Caco-2 (cell line): ENCODE data around the gene GPC1. TPM values are rescaled to one million over a fixed set of nuclear protein-coding genes. Genes with fewer than 3 reads are reported as not detected.

Source experiments
- BruUV-seq: library from RNA; stranded (reverse); fragments of 400-500 nt; replicated peaks from 2 replicates; lab custom pipeline; 2021; lab: Mats Ljungman, UMichigan
- CTCF ChIA-PET: fragments of 300-600 bp; sonication (Branson Sonifier 250); formaldehyde crosslinking; loops from one replicate; lab custom pipeline; 2022; ENCODE audit warnings: antibody characterized with exemption; lab: Charles Lee
- POLR2A ChIA-PET: fragments of 300-600 bp; sonication (Branson Sonifier 250); formaldehyde crosslinking; loops from one replicate; lab custom pipeline; 2022; ENCODE audit warnings: antibody characterized with exemption; lab: Charles Lee
- DNase-seq, 2 experiments: peaks; one replicate each; pipeline versions ENCODE4 v3.0.0 to v3.0.0-alpha.2; 2020 to 2022
- H3K27me3 ChIP-seq: replicated peaks from 2 replicates; pipeline ENCODE4 v1.6.0; 2011; ENCODE audit warnings: low read length; ENCODE audit not compliant: control insufficient read depth, insufficient read depth
- H3K36me3 ChIP-seq: 2 replicates; pipeline ENCODE4 v1.5.1; 2011; ENCODE audit warnings: low read length; ENCODE audit not compliant: control insufficient read depth, insufficient read depth
- H3K4me1 ChIP-seq: fragments of 250-450 bp; sonication (Bioruptor Pico); 2 replicates; pipeline ENCODE4 v1.5.1; 2020; ENCODE audit warnings: mild to moderate bottlenecking
- H3K4me3 ChIP-seq: 2 replicates; pipeline ENCODE4 v1.5.1; 2011; ENCODE audit warnings: low read depth, mild to moderate bottlenecking, control low read depth, low read length
- H3K9me3 ChIP-seq: fragments of 250-450 bp; sonication (Bioruptor Pico); 2 replicates; pipeline ENCODE4 v1.5.1; 2020; ENCODE audit warnings: mild to moderate bottlenecking, moderate library complexity
- H3K27ac Mint-ChIP-seq: one replicate; pipeline ENCODE4 v1.8.0; 2022; ENCODE audit warnings: mixed read lengths; ENCODE audit not compliant: unreplicated experiment
- H3K27me3 Mint-ChIP-seq: one replicate; pipeline ENCODE4 v1.8.0; 2022; ENCODE audit warnings: mixed read lengths; ENCODE audit not compliant: insufficient read depth, unreplicated experiment
- H3K36me3 Mint-ChIP-seq: one replicate; pipeline ENCODE4 v1.8.0; 2022; ENCODE audit warnings: mild to moderate bottlenecking, mixed read lengths; ENCODE audit not compliant: insufficient read depth, unreplicated experiment
- H3K4me1 Mint-ChIP-seq: one replicate; pipeline ENCODE4 v1.8.0; 2022; ENCODE audit warnings: low read depth, mixed read lengths; ENCODE audit not compliant: unreplicated experiment
- H3K4me3 Mint-ChIP-seq: one replicate; pipeline ENCODE4 v1.8.0; 2022; ENCODE audit warnings: mild to moderate bottlenecking, moderate library complexity, mixed read lengths; ENCODE audit not compliant: unreplicated experiment
- H3K9me3 Mint-ChIP-seq: one replicate; pipeline ENCODE4 v1.8.0; 2022; ENCODE audit warnings: mixed read lengths; ENCODE audit not compliant: unreplicated experiment
- intact Hi-C: fragments of 100-400 bp; cut with micrococcal nuclease; formaldehyde crosslinking; loops from one replicate; pipeline ENCODE4 v1.10.0; 2022; ENCODE audit not compliant: unreplicated experiment
- total RNA-seq: library from RNA; stranded (reverse); gene quantifications from 2 replicates; pipeline ENCODE4 v1.2.3, GENCODE V29; 2022
- TF ChIP-seq, protein P1 (sequence below), 2 experiments: fragments of 200-600 bp in 1 of 2; IDR thresholded peaks; 1 replicate in 1 of 2; 2 replicates in 1 of 2; pipeline versions ENCODE4 v1.5.1 to v1.8.0; 2011 to 2022; ENCODE audit warnings: antibody characterized with exemption in 1 of 2, control low read depth in 1 of 2, inconsistent platforms in 1 of 2, low read depth in 1 of 2, low read length in 1 of 2, mild to moderate bottlenecking in 1 of 2, moderate library complexity in 1 of 2; ENCODE audit not compliant: insufficient read depth in 1 of 2, severe bottlenecking in 1 of 2, unreplicated experiment in 1 of 2

Gene GPC1
- total RNA-seq, 1 experiment from 2014 or later = 45.2 TPM

DNA sequence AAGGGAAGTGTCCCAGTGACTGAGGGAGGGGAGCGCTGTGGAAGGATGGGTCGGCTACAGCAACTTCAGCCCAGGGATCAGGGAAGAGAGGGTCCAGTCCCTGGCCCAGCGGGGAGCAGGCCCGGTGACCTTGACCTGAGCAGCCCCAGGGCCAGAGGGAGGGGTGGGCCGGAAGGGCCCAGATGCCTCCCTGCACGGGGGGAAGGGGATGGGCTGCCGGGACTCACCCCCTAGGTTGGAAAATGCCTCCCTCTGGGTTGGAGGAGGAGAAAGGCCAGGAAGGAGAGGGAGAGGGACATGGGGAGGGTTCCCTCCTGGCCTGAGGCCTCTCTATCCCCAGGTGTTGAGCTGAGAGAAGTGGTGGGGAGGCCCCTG, 19.8 kb downstream of the GPC1 start:
- POLR2A ChIA-PET = no interaction called here
- H3K9me3 Mint-ChIP-seq = no peaks in the 10 kb centered on the region
- no peaks in the 10 kb centered on the region for H3K36me3 ChIP-seq
- no TSS peak for BruUV-seq
- no peaks in the 10 kb centered on the region for H3K27me3 Mint-ChIP-seq
- H3K27me3 ChIP-seq = no peaks in the 10 kb centered on the region
- no peaks in the 10 kb centered on the region for H3K9me3 ChIP-seq
- H3K4me3 Mint-ChIP-seq = peak overlapping the region; percentile 16
- TF ChIP-seq, protein P1, sequence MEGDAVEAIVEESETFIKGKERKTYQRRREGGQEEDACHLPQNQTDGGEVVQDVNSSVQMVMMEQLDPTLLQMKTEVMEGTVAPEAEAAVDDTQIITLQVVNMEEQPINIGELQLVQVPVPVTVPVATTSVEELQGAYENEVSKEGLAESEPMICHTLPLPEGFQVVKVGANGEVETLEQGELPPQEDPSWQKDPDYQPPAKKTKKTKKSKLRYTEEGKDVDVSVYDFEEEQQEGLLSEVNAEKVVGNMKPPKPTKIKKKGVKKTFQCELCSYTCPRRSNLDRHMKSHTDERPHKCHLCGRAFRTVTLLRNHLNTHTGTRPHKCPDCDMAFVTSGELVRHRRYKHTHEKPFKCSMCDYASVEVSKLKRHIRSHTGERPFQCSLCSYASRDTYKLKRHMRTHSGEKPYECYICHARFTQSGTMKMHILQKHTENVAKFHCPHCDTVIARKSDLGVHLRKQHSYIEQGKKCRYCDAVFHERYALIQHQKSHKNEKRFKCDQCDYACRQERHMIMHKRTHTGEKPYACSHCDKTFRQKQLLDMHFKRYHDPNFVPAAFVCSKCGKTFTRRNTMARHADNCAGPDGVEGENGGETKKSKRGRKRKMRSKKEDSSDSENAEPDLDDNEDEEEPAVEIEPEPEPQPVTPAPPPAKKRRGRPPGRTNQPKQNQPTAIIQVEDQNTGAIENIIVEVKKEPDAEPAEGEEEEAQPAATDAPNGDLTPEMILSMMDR (IDR thresholded peaks at IDR 0.05; ENCODE audit: insufficient read depth in 1 of 2, low read depth in 1 of 2, low read length in 1 of 2, severe bottlenecking in 1 of 2, unreplicated experiment in 1 of 2) = no peak
- H3K4me3 ChIP-seq = no peak overlapping the region
- no peak overlapping the region for H3K27ac Mint-ChIP-seq
- H3K4me1 Mint-ChIP-seq = no peaks in the 10 kb centered on the region
- intact Hi-C loops = no loop called here
- peaks cover 38% of the 10 kb centered on the region for H3K4me1 ChIP-seq
- CTCF ChIA-PET = no interaction called here
- DNase-seq = no peak
- H3K36me3 Mint-ChIP-seq = peaks cover 10% of the 10 kb centered on the region

DNA sequence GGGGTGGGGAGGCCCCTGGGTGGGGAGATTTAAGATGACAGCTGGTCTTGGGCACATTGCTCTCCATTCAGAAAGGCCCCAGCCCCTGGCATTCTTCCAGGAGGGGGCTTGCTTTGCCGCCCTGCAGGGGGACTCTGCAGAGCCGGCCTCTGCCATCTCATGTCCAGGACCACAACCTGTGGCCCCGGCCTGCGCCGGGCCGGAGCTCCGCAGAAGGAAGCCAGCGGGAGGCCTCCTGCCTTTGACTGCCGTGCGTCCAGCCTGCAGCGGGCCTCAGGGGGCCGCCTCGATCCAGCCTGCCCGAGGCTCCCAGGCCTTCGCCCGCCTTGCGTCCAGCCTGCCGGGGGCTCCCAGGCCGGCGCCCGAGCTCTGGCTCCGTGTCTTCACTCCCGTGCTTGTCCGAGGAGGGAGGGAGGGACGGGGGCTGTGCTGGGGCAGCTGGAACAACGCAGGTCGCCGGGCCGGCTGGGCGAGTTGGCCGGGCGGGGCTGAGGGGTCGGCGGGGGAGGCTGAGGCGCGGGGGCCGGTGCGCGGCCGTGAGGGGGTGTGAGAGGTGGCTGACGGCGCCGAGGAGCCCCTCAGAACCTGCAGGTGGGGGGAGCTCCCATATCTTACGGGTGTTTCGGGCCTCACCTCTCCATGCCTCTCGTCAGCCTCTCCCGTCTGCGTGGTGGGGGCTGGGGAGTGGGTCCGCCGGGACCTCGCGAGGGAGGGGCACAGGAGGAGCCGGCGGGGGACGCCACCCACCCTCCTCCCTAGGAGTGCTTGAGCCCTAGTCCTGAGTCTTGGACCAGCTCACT, 20.4 kb downstream of the GPC1 start:
- no peak overlapping the region for H3K4me3 ChIP-seq

DNA sequence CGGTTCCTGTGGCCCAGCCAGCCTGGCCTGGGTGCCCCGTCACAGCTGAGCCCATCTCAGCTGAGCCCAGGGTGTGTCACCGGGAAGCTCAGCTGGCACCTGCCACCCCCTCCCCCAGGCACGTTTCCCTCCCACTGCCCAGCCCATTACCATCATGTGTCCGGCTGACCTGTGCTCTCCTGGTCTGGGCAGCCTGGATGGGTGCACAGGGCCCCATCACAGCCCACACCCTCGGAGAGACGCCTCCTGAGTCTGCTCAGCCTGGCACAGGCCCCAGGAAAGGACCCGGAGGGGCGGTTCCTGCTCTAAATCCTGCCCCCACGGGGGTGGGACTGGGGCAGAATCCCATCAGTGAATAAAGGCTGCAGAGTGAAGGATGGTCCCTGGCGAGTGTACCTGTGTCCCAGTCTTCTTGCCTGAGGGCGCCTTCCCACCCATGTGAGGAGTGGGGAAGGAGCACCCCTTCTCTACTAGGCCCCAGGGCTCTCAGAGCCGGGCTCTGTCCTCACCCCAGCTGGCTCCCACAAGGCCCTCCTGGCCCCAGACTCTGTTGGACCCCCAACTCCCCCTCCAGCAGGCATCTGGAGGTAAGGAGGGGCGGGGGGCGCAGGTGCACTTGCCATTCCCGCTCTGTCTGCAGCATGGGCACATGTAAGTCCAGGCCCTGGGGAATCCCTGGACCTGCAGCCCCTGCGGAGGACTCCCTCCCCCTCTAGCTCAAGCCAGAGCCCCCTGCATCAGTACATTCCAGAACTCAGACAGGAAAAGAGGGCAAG, 21.2 kb downstream of the GPC1 start:
- Mint-ChIP-seq H3K36me3 (peaks cover 14% of the 10 kb centered on the region), H3K27me3 (no peaks in the 10 kb centered on the region), H3K27ac (peak overlapping the region; percentile 79), H3K4me3 (peak overlapping the region; percentile 11), H3K4me1 (no peaks in the 10 kb centered on the region), H3K9me3 (no peaks in the 10 kb centered on the region)
- Histone ChIP-seq H3K4me3 (no peak overlapping the region), H3K27me3 (no peaks in the 10 kb centered on the region), H3K36me3 (no peaks in the 10 kb centered on the region), H3K4me1 (peaks cover 38% of the 10 kb centered on the region), H3K9me3 (no peaks in the 10 kb centered on the region)
- intact Hi-C loops = no loop called here
- BruUV-seq = no TSS peak
- ChIA-PET CTCF (no interaction called here), POLR2A (no interaction called here)
- TF ChIP-seq, protein P1 (IDR thresholded peaks at IDR 0.05; ENCODE audit: insufficient read depth in 1 of 2, low read depth in 1 of 2, low read length in 1 of 2, severe bottlenecking in 1 of 2, unreplicated experiment in 1 of 2) = no peak
- DNase-seq = no peak

More for the DNA sequence above, 20.4 kb downstream of the GPC1 start:
- Histone ChIP-seq H3K36me3 (no peaks in the 10 kb centered on the region), H3K9me3 (no peaks in the 10 kb centered on the region), H3K27me3 (no peaks in the 10 kb centered on the region), H3K4me1 (peaks cover 38% of the 10 kb centered on the region)
- Mint-ChIP-seq H3K27ac (no peak overlapping the region), H3K4me1 (no peaks in the 10 kb centered on the region), H3K9me3 (no peaks in the 10 kb centered on the region), H3K4me3 (peak overlapping the region; percentile 16), H3K27me3 (no peaks in the 10 kb centered on the region), H3K36me3 (peaks cover 14% of the 10 kb centered on the region)
- intact Hi-C loops = no loop called here
- BruUV-seq = no TSS peak
- POLR2A ChIA-PET = no interaction called here
- CTCF ChIA-PET = no interaction called here
- no peak for DNase-seq
- TF ChIP-seq, protein P1 (IDR thresholded peaks at IDR 0.05; ENCODE audit: insufficient read depth in 1 of 2, low read depth in 1 of 2, low read length in 1 of 2, severe bottlenecking in 1 of 2, unreplicated experiment in 1 of 2) = no peak
